CD4-positive, alpha-beta T cell treated with Interferon alpha-2 for 1 hour (primary cell): ENCODE data around the gene UPF2.
"Not testable (repeated sequence)": the region's sequence is repeated elsewhere in the genome, so short reads cannot be mapped to it uniquely, and the experiment has no call there.

Source experiments
- DNase-seq, 2 donors: peaks; one replicate each; pipeline ENCODE4 v3.0.0-alpha.2; 2020 to 2022

The UPF2 gene

GRCh38 chr10:12042409-12042796, 206 bp downstream of the UPF2 start:
- peak; percentile 27 to 54 for DNase-seq

- peak; percentile 16 to 30 for DNase-seq
Observed at GRCh38 chr10:12041766-12042408, 722 bp downstream of the UPF2 start.

GRCh38 chr10:12036073-12036655, 6.4 kb downstream of the UPF2 start:
- DNase-seq, result no peak

GRCh38 chr10:12031404-12031803, 11.2 kb downstream of the UPF2 start:
- DNase-seq, result no peak

- no peak for DNase-seq
Observed at GRCh38 chr10:12027539-12027938, 15.1 kb downstream of the UPF2 start.

GRCh38 chr10:12025591-12025990, 17.0 kb downstream of the UPF2 start:
- no peak for DNase-seq

GRCh38 chr10:12022580-12023257, 19.9 kb downstream of the UPF2 start:
- peak in 1 of 2 donors; percentile 45 for DNase-seq

- DNase-seq, result no peak
Observed at GRCh38 chr10:12020574-12020973, 22.0 kb downstream of the UPF2 start.

- DNase-seq, result no peak
Observed at GRCh38 chr10:12019283-12019971, 23.2 kb downstream of the UPF2 start.

GRCh38 chr10:12018438-12019282, 23.9 kb downstream of the UPF2 start:
- no peak for DNase-seq

GRCh38 chr10:12013926-12014325, 28.7 kb downstream of the UPF2 start:
- no peak for DNase-seq

GRCh38 chr10:12013391-12013790, 29.2 kb downstream of the UPF2 start:
- not testable (repeated sequence) for DNase-seq

GRCh38 chr10:12010353-12010752, 32.3 kb downstream of the UPF2 start:
- no peak for DNase-seq

GRCh38 chr10:12008842-12009241, 33.8 kb downstream of the UPF2 start:
- not testable (repeated sequence) for DNase-seq

- DNase-seq, result no peak
Observed at GRCh38 chr10:12006671-12007070, 35.9 kb downstream of the UPF2 start.

- DNase-seq, result no peak
Observed at GRCh38 chr10:11993834-11994468, 48.7 kb downstream of the UPF2 start.

GRCh38 chr10:11988924-11989323, 53.7 kb downstream of the UPF2 start:
- DNase-seq, result no peak

GRCh38 chr10:11986593-11987216, 55.9 kb downstream of the UPF2 start:
- DNase-seq, result peak; percentile 61 to 73

GRCh38 chr10:11982253-11982652, 60.4 kb downstream of the UPF2 start:
- no peak for DNase-seq

- DNase-seq, result no peak
Observed at GRCh38 chr10:11975795-11976194, 66.8 kb downstream of the UPF2 start.

- not testable (repeated sequence) for DNase-seq
Observed at GRCh38 chr10:11972523-11972922, 70.1 kb downstream of the UPF2 start.

- no peak for DNase-seq
Observed at GRCh38 chr10:11962176-11962575, 80.4 kb downstream of the UPF2 start.
